SU-DHL-6 (cell line): Measurements from ENCODE around the gene PLD5.
"Not testable (repeated sequence)": the region's sequence is repeated elsewhere in the genome, so short reads cannot be mapped to it uniquely, and the experiment has no call there.

Experiments used
- H2AFZ ChIP-seq: fragments of 200-600 bp; sonication (generic); 2 replicates; pipeline ENCODE4 v1.6.1; 2014; ENCODE audit warnings: low read depth, mild to moderate bottlenecking, moderate library complexity, mixed read lengths, antibody characterized with exemption, low read length; ENCODE audit not compliant: severe bottlenecking
- H3F3A ChIP-seq: fragments of 200-600 bp; shearing (Covaris generic); 2 replicates; pipeline ENCODE4 v1.6.0; 2016; ENCODE audit warnings: antibody characterized with exemption, mild to moderate bottlenecking; ENCODE audit not compliant: insufficient read depth
- H3K27ac ChIP-seq: fragments of 200-600 bp; sonication (generic); 2 replicates; pipeline ENCODE4 v1.5.1; 2016; ENCODE audit warnings: low read depth, mild to moderate bottlenecking, low read length, moderate library complexity, mixed read lengths
- H3K27me3 ChIP-seq: fragments of 200-600 bp; sonication (generic), shearing (Covaris generic); 2 replicates; pipeline ENCODE4 v1.6.0; 2014; ENCODE audit warnings: mild to moderate bottlenecking, low read length
- H3K36me3 ChIP-seq: fragments of 200-600 bp; sonication (generic); 2 replicates; pipeline ENCODE4 v1.6.1; 2014; ENCODE audit warnings: mild to moderate bottlenecking, low read length, mixed read lengths
- H3K4me2 ChIP-seq: fragments of 300-600, 200-600 bp; shearing (Covaris generic), sonication (generic); 2 replicates; pipeline ENCODE4 v1.6.0; 2014; ENCODE audit warnings: low read length, low read depth, mild to moderate bottlenecking; ENCODE audit not compliant: poor library complexity, severe bottlenecking
- H3K4me3 ChIP-seq: fragments of 200-600 bp; sonication (generic); 2 replicates; pipeline ENCODE4 v1.5.1; 2014; ENCODE audit warnings: antibody characterized with exemption, low read length, mild to moderate bottlenecking, mixed read lengths; ENCODE audit not compliant: insufficient read depth, poor library complexity, severe bottlenecking
- H3K79me2 ChIP-seq: fragments of 200-600 bp; sonication (generic); 2 replicates; pipeline ENCODE4 v1.6.1; 2014; ENCODE audit warnings: mild to moderate bottlenecking, low read length, moderate library complexity; ENCODE audit not compliant: insufficient read depth
- H3K9ac ChIP-seq: fragments of 200-600 bp; sonication (generic); 2 replicates; pipeline ENCODE4 v1.7.0; 2014; ENCODE audit warnings: mild to moderate bottlenecking, low read length
- H3K9me2 ChIP-seq: fragments of 200-600 bp; sonication (generic); replicated peaks from 2 replicates; pipeline ENCODE4 v1.6.1; 2014; ENCODE audit warnings: low read length; ENCODE audit not compliant: insufficient read depth
- H3K9me3 ChIP-seq: fragments of 200-600 bp; sonication (generic); 2 replicates; pipeline ENCODE4 v1.6.1; 2014; ENCODE audit warnings: low read length, mixed read lengths; ENCODE audit not compliant: insufficient read depth
- H4K20me1 ChIP-seq: fragments of 200-600 bp; sonication (generic); 2 replicates; pipeline ENCODE4 v1.6.1; 2014; ENCODE audit warnings: low read depth, mild to moderate bottlenecking, antibody characterized with exemption, low read length, moderate library complexity, mixed read lengths
- CTCF ChIP-seq: fragments of 200-600 bp; sonication (generic); IDR thresholded peaks from one replicate; pipeline ENCODE4 v1.5.1; 2017; ENCODE audit warnings: antibody characterized with exemption, mild to moderate bottlenecking, low read length, moderate library complexity; ENCODE audit not compliant: insufficient read depth, poor library complexity, severe bottlenecking
- EZH2phosphoT487 ChIP-seq: fragments of 200-600 bp; sonication (generic), shearing (Covaris generic); conservative IDR thresholded peaks from 2 replicates; pipeline ENCODE4 v1.6.1; 2018; ENCODE audit warnings: mild to moderate bottlenecking, antibody characterized with exemption, low read length, moderate library complexity, mixed read lengths

PLD5 gene

GRCh38 chr1:242187171-242187570 is 337.3 kb downstream of the PLD5 start:
- no peaks in the 10 kb centered on the region for H3K79me2 ChIP-seq
- no peaks in the 10 kb centered on the region for H4K20me1 ChIP-seq
- no peaks in the 10 kb centered on the region for H3F3A ChIP-seq
- H3K9me2 ChIP-seq = no peaks in the 10 kb centered on the region
- H3K9me3 ChIP-seq = no peaks in the 10 kb centered on the region
- H3K36me3 ChIP-seq = no peaks in the 10 kb centered on the region
- H3K9ac ChIP-seq = no peak overlapping the region
- H2AFZ ChIP-seq = no peak overlapping the region
- no peak overlapping the region for H3K27ac ChIP-seq
- H3K4me3 ChIP-seq = no peak overlapping the region
- no peaks in the 10 kb centered on the region for H3K27me3 ChIP-seq
- TF ChIP-seq CTCF (no peak), EZH2phosphoT487 (no peak)
- H3K4me2 ChIP-seq = no peak overlapping the region

- H3K27ac ChIP-seq = no peak overlapping the region
- H2AFZ ChIP-seq = no peak overlapping the region
- H3K4me2 ChIP-seq = no peak overlapping the region
Measured at GRCh38 chr1:242185731-242186130, 338.8 kb downstream of the PLD5 start.

GRCh38 chr1:242184955-242185354 is 339.5 kb downstream of the PLD5 start:
- H3K27me3 ChIP-seq = no peaks in the 10 kb centered on the region
- H3K4me2 ChIP-seq = no peak overlapping the region
- H3K79me2 ChIP-seq = no peaks in the 10 kb centered on the region
- H3F3A ChIP-seq = no peaks in the 10 kb centered on the region
- no peaks in the 10 kb centered on the region for H3K36me3 ChIP-seq
- H3K9ac ChIP-seq = no peak overlapping the region
- no peaks in the 10 kb centered on the region for H3K9me3 ChIP-seq
- no peak overlapping the region for H3K27ac ChIP-seq
- H3K9me2 ChIP-seq = no peaks in the 10 kb centered on the region
- H4K20me1 ChIP-seq = no peaks in the 10 kb centered on the region
- no peak for TF ChIP-seq EZH2phosphoT487
- H3K4me3 ChIP-seq = no peak overlapping the region
- H2AFZ ChIP-seq = no peak overlapping the region

More at GRCh38 chr1:242185731-242186130, 338.8 kb downstream of the PLD5 start:
- H4K20me1 ChIP-seq = no peaks in the 10 kb centered on the region
- H3K9ac ChIP-seq = no peak overlapping the region
- no peak overlapping the region for H3K4me3 ChIP-seq
- TF ChIP-seq CTCF (no peak), EZH2phosphoT487 (no peak)
- H3K79me2 ChIP-seq = no peaks in the 10 kb centered on the region
- H3K27me3 ChIP-seq = no peaks in the 10 kb centered on the region
- H3K36me3 ChIP-seq = no peaks in the 10 kb centered on the region
- no peaks in the 10 kb centered on the region for H3F3A ChIP-seq
- H3K9me3 ChIP-seq = no peaks in the 10 kb centered on the region
- H3K9me2 ChIP-seq = no peaks in the 10 kb centered on the region

GRCh38 chr1:242179767-242180166 is 344.7 kb downstream of the PLD5 start:
- H3K36me3 ChIP-seq, H3K27ac ChIP-seq, H3K79me2 ChIP-seq, H3K4me3 ChIP-seq, H3K9me2 ChIP-seq, H4K20me1 ChIP-seq, H3F3A ChIP-seq, H3K27me3 ChIP-seq, H2AFZ ChIP-seq, H3K9ac ChIP-seq, H3K9me3 ChIP-seq, H3K4me2 ChIP-seq: not testable (repeated sequence)
